Transverse colon (tissue), 4 donors: Measurements from ENCODE around the gene ZNF14. TPM values are rescaled to one million over a fixed set of nuclear protein-coding genes. Genes with fewer than 3 reads are reported as not detected.

ENCODE experiments used
- DNase-seq: peaks from one replicate; pipeline ENCODE4 v3.0.0-alpha.2; 2019
- H3K27ac ChIP-seq, 4 donors: fragments of 200-600 bp; sonication (generic); 2 replicates each; pipeline ENCODE4 v1.5.1; 2016 to 2018; ENCODE audit warnings: inconsistent platforms in 4 of 4
- H3K27me3 ChIP-seq: fragments of 200-600 bp; sonication (generic); 2 replicates; pipeline ENCODE4 v1.5.1; 2017; ENCODE audit warnings: inconsistent platforms
- H3K36me3 ChIP-seq, 4 donors: fragments of 200-600 bp; sonication (generic); 2 replicates each; pipeline ENCODE4 v1.5.1; 2017 to 2019; ENCODE audit warnings: inconsistent platforms in 4 of 4
- H3K4me1 ChIP-seq, 4 donors: fragments of 200-600 bp; sonication (generic); 2 replicates each; pipeline ENCODE4 v1.5.1; 2017 to 2020; ENCODE audit warnings: inconsistent platforms in 4 of 4
- H3K4me3 ChIP-seq, 4 donors: fragments of 200-600 bp; sonication (generic); 1 replicate in 1 of 4; 2 replicates in 3 of 4; pipeline versions ENCODE4 v1.5.1 to v1.6.1; 2017 to 2019; ENCODE audit warnings: inconsistent platforms in 4 of 4
- H3K9me3 ChIP-seq, 2 donors: fragments of 200-600 bp; sonication (generic); 2 replicates each; pipeline ENCODE4 v1.5.1; 2017 to 2019; ENCODE audit warnings: inconsistent platforms in 2 of 2
- EP300 ChIP-seq: sonication (generic); formaldehyde crosslinking; IDR thresholded peaks from one replicate; pipeline ENCODE4 v1.6.1; 2017; ENCODE audit warnings: antibody characterized with exemption, low read depth
- POLR2A ChIP-seq: fragments of 450-650 bp; IDR thresholded peaks from one replicate; pipeline ENCODE4 v1.6.1; 2016; ENCODE audit warnings: antibody characterized with exemption, mild to moderate bottlenecking, moderate library complexity
- POLR2AphosphoS5 ChIP-seq, 3 donors: sonication (generic); formaldehyde crosslinking; IDR thresholded peaks; one replicate each; pipeline ENCODE4 v1.6.1; 2016; ENCODE audit warnings: antibody characterized with exemption in 3 of 3
- WGBS, 2 donors: methylation state at CpG; one replicate each; pipeline ENCODE4 v1.1.5; 2018; ENCODE audit warnings: low coverage in 1 of 2; 5-methylcytosine and 5-hydroxymethylcytosine counted together
- in situ Hi-C, 4 donors: fragments of 200-750 bp; cut with MboI; loops; one replicate each; pipeline versions ENCODE4 v1.15.0 to v1.15.1; 2017; ENCODE audit warnings: low sequenced_read_pairs in 3 of 4, low pct_ligation_motif_present in 1 of 4, low pct_unique_long_range_greater_than_20kb in 1 of 4
- intact Hi-C: fragments of 100-400 bp; cut with DNase I; formaldehyde crosslinking; loops from one replicate; pipeline ENCODE4 v1.15.1; 2023; ENCODE audit warnings: low total_unique reads
- total RNA-seq, 4 donors: library from RNA; depleted of rRNA; stranded (reverse); fragments of >200 nt; gene quantifications; one replicate each; pipeline ENCODE4 v1.1.0, GENCODE V29; 2016
- TF ChIP-seq, protein P1 (sequence below), 5 experiments: fragments of 200-600 bp in 3 of 5; fragments of 450-650 bp in 2 of 5; sonication (generic) in 3 of 5; IDR thresholded peaks; 1 replicate in 2 of 5; 2 replicates in 3 of 5; pipeline ENCODE4 v1.5.1; 2016 to 2017; ENCODE audit warnings: antibody characterized with exemption in 5 of 5, inconsistent platforms in 3 of 5, mild to moderate bottlenecking in 2 of 5, moderate library complexity in 1 of 5

The ZNF14 gene
- total RNA-seq, 4 donors from 2014 or later, result 0.37 to 10.0 (median 4.6) TPM

GRCh38 chr19:19758164-19758563 lies 25.3 kb upstream of the ZNF14 start:
- Histone ChIP-seq H3K27ac (no peak overlapping the region), H3K36me3 (no peaks in the 10 kb centered on the region), H3K4me3 (no peak overlapping the region), H3K27me3 (no peaks in the 10 kb centered on the region), H3K9me3 (no peaks in the 10 kb centered on the region), H3K4me1 (no peaks in the 10 kb centered on the region)
- in situ Hi-C loops, result no loop called here
- intact Hi-C loops, result no loop called here
- TF ChIP-seq, protein P1, sequence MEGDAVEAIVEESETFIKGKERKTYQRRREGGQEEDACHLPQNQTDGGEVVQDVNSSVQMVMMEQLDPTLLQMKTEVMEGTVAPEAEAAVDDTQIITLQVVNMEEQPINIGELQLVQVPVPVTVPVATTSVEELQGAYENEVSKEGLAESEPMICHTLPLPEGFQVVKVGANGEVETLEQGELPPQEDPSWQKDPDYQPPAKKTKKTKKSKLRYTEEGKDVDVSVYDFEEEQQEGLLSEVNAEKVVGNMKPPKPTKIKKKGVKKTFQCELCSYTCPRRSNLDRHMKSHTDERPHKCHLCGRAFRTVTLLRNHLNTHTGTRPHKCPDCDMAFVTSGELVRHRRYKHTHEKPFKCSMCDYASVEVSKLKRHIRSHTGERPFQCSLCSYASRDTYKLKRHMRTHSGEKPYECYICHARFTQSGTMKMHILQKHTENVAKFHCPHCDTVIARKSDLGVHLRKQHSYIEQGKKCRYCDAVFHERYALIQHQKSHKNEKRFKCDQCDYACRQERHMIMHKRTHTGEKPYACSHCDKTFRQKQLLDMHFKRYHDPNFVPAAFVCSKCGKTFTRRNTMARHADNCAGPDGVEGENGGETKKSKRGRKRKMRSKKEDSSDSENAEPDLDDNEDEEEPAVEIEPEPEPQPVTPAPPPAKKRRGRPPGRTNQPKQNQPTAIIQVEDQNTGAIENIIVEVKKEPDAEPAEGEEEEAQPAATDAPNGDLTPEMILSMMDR (IDR thresholded peaks at IDR 0.05), result no peak
- TF ChIP-seq EP300 (no peak), POLR2AphosphoS5 (IDR thresholded peaks at IDR 0.05) (no peak), POLR2A (no peak)
- no peak for DNase-seq
- WGBS, 2 donors, result 100% methylated on average over 3 of the region's 4 CpGs; no CpG with 5 or more reads in 1 of the 2 donors

DNA sequence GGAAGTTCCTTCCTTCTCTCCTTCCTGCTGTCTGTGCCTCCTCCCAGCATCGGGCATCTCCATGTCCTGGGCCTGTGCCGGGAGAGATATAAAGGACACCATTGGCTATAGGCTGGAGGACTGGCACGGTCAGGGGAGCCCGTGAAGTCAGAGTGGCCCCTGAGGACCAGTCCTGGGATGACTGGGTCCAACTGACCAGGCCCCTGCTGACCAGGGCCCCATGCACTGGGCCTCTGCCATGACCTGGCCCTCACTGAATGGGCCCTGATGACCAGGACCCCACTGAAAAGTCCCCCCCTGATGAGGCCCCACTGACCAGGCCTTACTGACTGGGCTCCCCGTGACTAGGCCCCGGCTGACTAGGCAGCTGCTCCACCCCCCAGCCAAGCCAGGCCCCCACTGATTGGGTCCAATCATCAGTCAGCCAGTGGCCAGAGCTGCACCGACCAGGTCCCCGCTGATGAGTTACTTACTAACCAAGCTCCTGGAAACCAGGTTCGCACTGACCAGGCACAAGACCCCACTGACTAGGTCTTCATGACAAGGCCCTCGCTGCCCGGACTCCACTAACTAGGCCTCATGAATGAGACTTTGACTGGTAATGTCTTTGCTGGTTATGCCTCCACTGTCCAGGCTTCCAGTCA lies 20.0 kb upstream of the ZNF14 start:
- no peak for DNase-seq
- WGBS, 2 donors, result 84% methylated on average over 11 of the region's 11 CpGs; no CpG with 5 or more reads in 1 of the 2 donors
- H3K9me3 ChIP-seq, result no peaks in the 10 kb centered on the region
- H3K27me3 ChIP-seq, result no peaks in the 10 kb centered on the region
- TF ChIP-seq EP300 (no peak), POLR2A (no peak)
- TF ChIP-seq, protein P1 (IDR thresholded peaks at IDR 0.05), result no peak
- intact Hi-C loops, result no loop called here
- no peak overlapping the region for H3K4me3 ChIP-seq
- H3K4me1 ChIP-seq, result no peaks in the 10 kb centered on the region
- no peaks in the 10 kb centered on the region for H3K36me3 ChIP-seq
- in situ Hi-C loops, result no loop called here
- no peak overlapping the region for H3K27ac ChIP-seq

GRCh38 chr19:19751846-19752245 lies 18.9 kb upstream of the ZNF14 start:
- intact Hi-C loops (no loop called here), in situ Hi-C loops (no loop called here)
- WGBS, 2 donors, result 84% methylated on average over 10 of the region's 12 CpGs; no CpG with 5 or more reads in 1 of the 2 donors
- H3K4me1 ChIP-seq, result no peaks in the 10 kb centered on the region
- no peaks in the 10 kb centered on the region for H3K9me3 ChIP-seq
- H3K36me3 ChIP-seq, result no peaks in the 10 kb centered on the region
- H3K4me3 ChIP-seq, result no peak overlapping the region
- TF ChIP-seq POLR2AphosphoS5 (IDR thresholded peaks at IDR 0.05), result no peak
- no peak for TF ChIP-seq POLR2A
- TF ChIP-seq, protein P1 (IDR thresholded peaks at IDR 0.05), result no peak
- no peak for TF ChIP-seq EP300
- H3K27ac ChIP-seq, result no peak overlapping the region
- DNase-seq, result no peak
- H3K27me3 ChIP-seq, result no peaks in the 10 kb centered on the region

- Histone ChIP-seq H3K4me3 (no peak overlapping the region), H3K9me3 (no peaks in the 10 kb centered on the region), H3K27ac (no peak overlapping the region), H3K4me1 (no peaks in the 10 kb centered on the region), H3K27me3 (no peaks in the 10 kb centered on the region), H3K36me3 (no peaks in the 10 kb centered on the region)
- 87% methylated on average over 7 to 40 of the region's 40 CpGs for WGBS, 2 donors
- DNase-seq, result no peak
- in situ Hi-C loops (no loop called here), intact Hi-C loops (no loop called here)
- TF ChIP-seq, protein P1 (IDR thresholded peaks at IDR 0.05), result no peak
- TF ChIP-seq EP300 (no peak), POLR2A (no peak), POLR2AphosphoS5 (IDR thresholded peaks at IDR 0.05) (no peak)
Observed at GRCh38 chr19:19750842-19751790, 18.2 kb upstream of the ZNF14 start.
